Measurements from ENCODE around the gene WDFY1.

GRCh38 chr2:223905996-223906395, 39.1 kb downstream of the WDFY1 start:
- TF ChIP-seq POLR2A (IDR thresholded peaks at IDR 0.05; ENCODE audit: borderline replicate concordance, extremely low read depth, insufficient read depth, insufficient read length) (no peak), CTCF (IDR thresholded peaks at IDR 0.05 in 2 of 3, conservative IDR thresholded peaks at IDR 0.05 in 1 of 3; ENCODE audit: borderline replicate concordance in 1 of 3, insufficient read depth in 1 of 3, low read depth in 2 of 3, low read length in 2 of 3) (no peak), EZH2 (IDR thresholded peaks at IDR 0.05) (no peak), REST (IDR thresholded peaks at IDR 0.05; ENCODE audit: low read depth) (no peak), YY1 (IDR thresholded peaks at IDR 0.05; ENCODE audit: extremely low read depth, insufficient replicate concordance, low read depth, low read length) (no peak), EZH2phosphoT487 (IDR thresholded peaks at IDR 0.05; ENCODE audit: borderline replicate concordance) (no peak), JUND (IDR thresholded peaks at IDR 0.05) (no peak), ATF3 (IDR thresholded peaks at IDR 0.05) (no peak)

All from HCT116 (cell line).